MM.1S (cell line): ENCODE results near the gene POLR2C.
A peak's percentile ranks its signal among the peaks of the same experiment; 100 is the strongest.

Experiments used
- DNase-seq: peaks from one replicate; pipeline ENCODE4 v3.0.0-alpha.2; 2015
- H2AFZ ChIP-seq: fragments of 300-600 bp; sonication (generic); 2 replicates; pipeline ENCODE4 v1.6.0; 2016; ENCODE audit warnings: antibody characterized with exemption, low read length
- H3F3A ChIP-seq: fragments of 300-600 bp; sonication (generic); 2 replicates; pipeline ENCODE4 v1.6.1; 2016; ENCODE audit warnings: mild to moderate bottlenecking, antibody characterized with exemption, low read length, moderate library complexity, mixed read lengths; ENCODE audit not compliant: insufficient read depth
- H3K27ac ChIP-seq: fragments of 300-600 bp; sonication (generic); 2 replicates; pipeline ENCODE4 v1.5.1; 2016; ENCODE audit warnings: mild to moderate bottlenecking, low read length
- H3K27me3 ChIP-seq: fragments of 300-600 bp; sonication (generic); replicated peaks from 2 replicates; pipeline ENCODE4 v1.6.0; 2016; ENCODE audit warnings: low read length; ENCODE audit not compliant: insufficient read depth
- H3K36me3 ChIP-seq: fragments of 300-600 bp; sonication (generic); replicated peaks from 2 replicates; pipeline ENCODE4 v1.6.1; 2016; ENCODE audit warnings: mild to moderate bottlenecking, low read length, mixed read lengths; ENCODE audit not compliant: insufficient read depth
- H3K4me1 ChIP-seq: fragments of 300-600 bp; sonication (generic); 2 replicates; pipeline ENCODE4 v1.6.1; 2016; ENCODE audit warnings: low read length, mixed read lengths
- H3K4me2 ChIP-seq: fragments of 300-600 bp; sonication (generic); 2 replicates; pipeline ENCODE4 v1.6.0; 2016; ENCODE audit warnings: low read depth, low read length
- H3K4me3 ChIP-seq: fragments of 300-600 bp; sonication (generic); 2 replicates; pipeline ENCODE4 v1.5.1; 2016; ENCODE audit warnings: low read length, mixed read lengths
- H3K79me2 ChIP-seq: fragments of 300-600 bp; sonication (generic); 2 replicates; pipeline ENCODE4 v1.6.1; 2016; ENCODE audit warnings: mixed run types, low read length, mixed read lengths
- H3K9ac ChIP-seq: fragments of 300-600 bp; sonication (generic); 2 replicates; pipeline ENCODE4 v1.6.1; 2016; ENCODE audit warnings: low read length, mixed read lengths
- H3K9me2 ChIP-seq: fragments of 300-600 bp; sonication (generic); replicated peaks from 2 replicates; pipeline ENCODE4 v1.6.1; 2016; ENCODE audit warnings: mild to moderate bottlenecking, low read length, mixed read lengths; ENCODE audit not compliant: insufficient read depth
- H3K9me3 ChIP-seq: fragments of 300-600 bp; sonication (generic); replicated peaks from 2 replicates; pipeline ENCODE4 v1.6.1; 2016; ENCODE audit warnings: mild to moderate bottlenecking, low read length, mixed read lengths; ENCODE audit not compliant: insufficient read depth
- H4K20me1 ChIP-seq: fragments of 300-600 bp; sonication (generic); 2 replicates; pipeline ENCODE4 v1.6.1; 2016; ENCODE audit warnings: mild to moderate bottlenecking, low read length, moderate library complexity, mixed read lengths; ENCODE audit not compliant: insufficient read depth
- CTCF ChIP-seq: fragments of 300-600 bp; sonication (generic); IDR thresholded peaks from 2 replicates; pipeline ENCODE4 v1.5.1; 2016; ENCODE audit warnings: antibody characterized with exemption, low read length, mixed read lengths
- EZH2 ChIP-seq: fragments of 300-600 bp; sonication (generic); optimal IDR thresholded peaks from 2 replicates; pipeline ENCODE3; 2017; ENCODE audit warnings: low read depth, mild to moderate bottlenecking, antibody characterized with exemption, low read length, mixed read lengths

POLR2C gene

GRCh38 chr16:57519796-57520360 lies 57.4 kb downstream of the POLR2C start:
- H3K27ac ChIP-seq, result no peak overlapping the region
- H3K79me2 ChIP-seq, result no peaks in the 10 kb centered on the region
- peak; percentile 51 for DNase-seq
- no peaks in the 10 kb centered on the region for H3K36me3 ChIP-seq
- H3F3A ChIP-seq, result no peaks in the 10 kb centered on the region
- no peaks in the 10 kb centered on the region for H3K27me3 ChIP-seq
- H3K9me3 ChIP-seq, result no peaks in the 10 kb centered on the region
- H4K20me1 ChIP-seq, result no peaks in the 10 kb centered on the region
- H3K4me1 ChIP-seq, result no peaks in the 10 kb centered on the region
- H3K4me3 ChIP-seq, result no peak overlapping the region
- no peak overlapping the region for H3K4me2 ChIP-seq
- H2AFZ ChIP-seq, result no peak overlapping the region
- no peaks in the 10 kb centered on the region for H3K9me2 ChIP-seq
- no peak overlapping the region for H3K9ac ChIP-seq
- no peak for TF ChIP-seq EZH2
- peak; percentile 96 for TF ChIP-seq CTCF
